ENCODE data around the gene TMEM59.
"Not testable (repeated sequence)": the region's sequence is repeated elsewhere in the genome, so short reads cannot be mapped to it uniquely, and the experiment has no call there.

Gene TMEM59, protein sequence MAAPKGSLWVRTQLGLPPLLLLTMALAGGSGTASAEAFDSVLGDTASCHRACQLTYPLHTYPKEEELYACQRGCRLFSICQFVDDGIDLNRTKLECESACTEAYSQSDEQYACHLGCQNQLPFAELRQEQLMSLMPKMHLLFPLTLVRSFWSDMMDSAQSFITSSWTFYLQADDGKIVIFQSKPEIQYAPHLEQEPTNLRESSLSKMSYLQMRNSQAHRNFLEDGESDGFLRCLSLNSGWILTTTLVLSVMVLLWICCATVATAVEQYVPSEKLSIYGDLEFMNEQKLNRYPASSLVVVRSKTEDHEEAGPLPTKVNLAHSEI

DNA sequence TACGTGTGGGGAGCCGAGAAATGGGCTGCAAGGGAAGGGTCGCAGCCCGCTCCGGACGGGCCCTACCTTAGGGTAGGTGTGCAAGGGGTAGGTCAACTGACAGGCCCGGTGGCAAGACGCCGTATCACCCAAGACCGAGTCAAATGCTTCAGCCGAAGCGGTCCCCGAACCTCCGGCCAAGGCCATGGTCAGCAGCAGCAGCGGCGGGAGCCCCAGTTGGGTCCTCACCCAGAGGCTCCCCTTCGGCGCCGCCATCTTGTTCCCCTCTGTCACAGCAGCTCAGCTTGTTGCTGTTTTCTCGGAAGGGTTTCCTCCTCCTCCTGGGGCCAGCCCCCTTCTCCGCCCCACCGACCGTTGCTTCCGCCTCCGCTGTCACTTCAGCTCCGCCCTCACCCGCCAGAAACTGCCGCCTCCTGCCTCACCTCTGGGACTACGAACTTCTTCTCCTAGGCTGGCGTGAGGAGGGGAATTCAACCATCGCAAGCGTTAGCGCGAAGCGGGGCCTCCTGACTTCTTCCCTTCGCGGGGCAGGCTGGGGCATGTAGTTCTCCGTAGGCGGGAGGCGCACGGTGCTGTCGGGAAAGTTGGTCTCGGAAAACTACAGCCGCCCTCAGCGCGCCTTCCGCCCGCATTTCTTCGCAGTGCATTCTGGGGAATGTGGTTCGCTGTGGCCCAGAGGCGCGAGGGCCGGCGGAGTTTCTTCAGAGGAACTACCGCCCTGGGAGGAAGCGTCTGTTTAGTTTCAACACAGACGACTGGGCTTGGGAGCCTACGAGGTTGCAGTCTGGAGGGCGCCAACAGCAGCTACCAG lies at the start of gene TMEM59, which contains the start of gene TCEANC2:
TMEM59 (minus strand) TSS at position 271 of the 811 bp plus-strand sequence; CDS start at position 255, 16 bp downstream.
TCEANC2 (plus strand) TSS at position 675 of the 811 bp plus-strand sequence. CDS start 815 bp downstream, outside the sequence.
- peak within 1 kb of the TSS; percentile 94 to 96 for H3K9ac ChIP-seq (ENCODE audit: low read depth in 1 of 2, low read length in 2 of 2)

DNA sequence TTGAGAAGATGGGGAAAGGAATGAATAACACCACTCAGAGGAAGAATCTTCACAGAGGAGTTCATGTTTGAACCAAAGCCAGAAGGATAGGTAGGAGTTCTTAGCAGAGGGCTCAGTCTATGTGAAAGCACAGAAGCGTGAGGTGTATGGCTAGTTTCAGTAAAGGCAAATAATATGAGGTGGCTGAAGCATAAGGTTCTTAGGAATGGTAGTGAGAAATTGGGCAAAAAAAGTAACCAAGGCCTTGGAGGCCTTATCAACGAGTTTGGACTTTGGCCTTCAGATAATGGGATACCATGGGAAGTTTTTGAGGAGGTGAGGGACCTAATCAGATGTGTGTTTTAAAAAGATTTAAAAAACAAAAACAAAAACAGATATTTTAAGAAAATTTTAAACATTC lies 47.5 kb upstream of the TMEM59 start:
- H3K36me3 ChIP-seq (ENCODE audit: control insufficient read depth in 1 of 2, insufficient read depth in 2 of 2, low read length in 2 of 2): peaks cover 0 to 5% of the 10 kb centered on the region in 2 donors
- no peaks in the 10 kb centered on the region for H3K9me3 ChIP-seq (ENCODE audit: control insufficient read depth in 1 of 2, low read length in 2 of 2)
- H3K4me3 ChIP-seq (ENCODE audit: low read depth in 1 of 2, low read length in 2 of 2): no peak overlapping the region
- peaks cover 15% of the 10 kb centered on the region in 2 donors for H3K4me1 ChIP-seq (ENCODE audit: control insufficient read depth in 1 of 2, insufficient read depth in 2 of 2, low read length in 2 of 2)
- H3K27ac ChIP-seq (ENCODE audit: low read depth, low read length): no peak overlapping the region
- no peaks in the 10 kb centered on the region for H3K27me3 ChIP-seq (ENCODE audit: control insufficient read depth in 1 of 2, insufficient read depth in 2 of 2, low read length in 2 of 2)
- H3K9ac ChIP-seq (ENCODE audit: low read depth in 1 of 2, low read length in 2 of 2): no peak overlapping the region

More for the DNA sequence above, at the start of gene TMEM59, which contains the start of gene TCEANC2:
- Histone ChIP-seq H3K27me3 (ENCODE audit: control insufficient read depth in 1 of 2, insufficient read depth in 2 of 2, low read length in 2 of 2) (no peaks in the 10 kb centered on the region), H3K4me3 (ENCODE audit: low read depth in 1 of 2, low read length in 2 of 2) (peak within 1 kb of the TSS; percentile 94 to 99), H3K9me3 (ENCODE audit: control insufficient read depth in 1 of 2, low read length in 2 of 2) (no peaks in the 10 kb centered on the region), H3K27ac (ENCODE audit: low read depth, low read length) (peak within 1 kb of the TSS; percentile 95), H3K36me3 (ENCODE audit: control insufficient read depth in 1 of 2, insufficient read depth in 2 of 2, low read length in 2 of 2) (no peaks in the 10 kb centered on the region), H3K4me1 (ENCODE audit: control insufficient read depth in 1 of 2, insufficient read depth in 2 of 2, low read length in 2 of 2) (peaks cover 15 to 34% of the 10 kb centered on the region in 2 donors)

DNA sequence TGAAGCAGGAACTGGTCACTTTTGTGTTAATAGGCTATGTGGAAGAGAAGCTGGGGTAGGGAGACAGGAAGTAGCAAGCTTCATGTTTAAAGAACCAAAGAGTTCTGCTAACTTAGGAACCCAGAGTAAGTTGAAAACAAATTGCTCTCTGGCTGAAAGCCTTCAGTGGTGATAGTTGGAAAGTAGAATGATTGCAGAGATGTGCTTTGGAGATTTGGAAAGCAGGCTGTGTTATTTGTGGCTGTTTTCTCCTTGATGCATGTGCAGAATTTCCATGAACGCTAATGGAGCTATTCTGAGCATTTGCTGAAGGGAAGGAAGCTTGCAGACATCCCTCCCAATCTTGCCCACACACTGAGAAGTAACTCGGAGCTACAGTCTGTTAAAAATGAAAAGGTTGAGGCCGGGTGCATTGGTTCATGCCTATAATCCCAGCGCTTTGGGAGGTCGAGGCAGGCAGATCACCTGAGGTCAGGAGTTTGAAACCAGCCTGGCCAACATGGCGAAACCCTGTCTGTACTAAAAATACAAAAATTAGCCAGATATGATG lies 46.1 kb upstream of the TMEM59 start:
- no peak overlapping the region for H3K4me3 ChIP-seq (ENCODE audit: low read depth in 1 of 2, low read length in 2 of 2)
- H3K9ac ChIP-seq (ENCODE audit: low read depth in 1 of 2, low read length in 2 of 2): no peak overlapping the region

DNA sequence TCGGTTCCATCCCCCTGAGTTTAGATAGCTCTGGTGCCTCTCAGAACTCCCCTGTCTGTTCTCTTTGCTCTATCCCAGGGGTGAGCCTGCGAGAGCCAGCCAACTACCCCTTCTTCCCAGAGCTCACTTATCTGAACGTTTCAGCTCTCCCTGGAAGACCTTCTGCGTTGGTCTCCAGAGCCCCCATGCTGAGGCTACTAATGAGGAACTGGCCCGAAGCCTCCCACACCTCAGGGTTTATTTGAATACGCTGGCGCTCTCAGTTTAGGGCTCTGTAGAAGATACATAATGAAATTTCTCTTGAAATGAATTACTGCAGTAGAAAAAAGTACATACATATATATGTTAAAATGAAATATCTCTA lies 43.9 kb upstream of the TMEM59 start:
- peaks cover 31 to 32% of the 10 kb centered on the region in 2 donors for H3K4me1 ChIP-seq (ENCODE audit: control insufficient read depth in 1 of 2, insufficient read depth in 2 of 2, low read length in 2 of 2)
- H3K4me3 ChIP-seq (ENCODE audit: low read depth in 1 of 2, low read length in 2 of 2): no peak overlapping the region
- H3K27ac ChIP-seq (ENCODE audit: low read depth, low read length): no peak overlapping the region
- H3K27me3 ChIP-seq (ENCODE audit: control insufficient read depth in 1 of 2, insufficient read depth in 2 of 2, low read length in 2 of 2): no peaks in the 10 kb centered on the region
- H3K9ac ChIP-seq (ENCODE audit: low read depth in 1 of 2, low read length in 2 of 2): no peak overlapping the region
- H3K9me3 ChIP-seq (ENCODE audit: control insufficient read depth in 1 of 2, low read length in 2 of 2): no peaks in the 10 kb centered on the region
- H3K36me3 ChIP-seq (ENCODE audit: control insufficient read depth in 1 of 2, insufficient read depth in 2 of 2, low read length in 2 of 2): no peaks in the 10 kb centered on the region

More for the DNA sequence above, 46.1 kb upstream of the TMEM59 start:
- Histone ChIP-seq H3K36me3 (ENCODE audit: control insufficient read depth in 1 of 2, insufficient read depth in 2 of 2, low read length in 2 of 2) (peaks cover 0 to 5% of the 10 kb centered on the region in 2 donors), H3K4me1 (ENCODE audit: control insufficient read depth in 1 of 2, insufficient read depth in 2 of 2, low read length in 2 of 2) (peaks cover 25 to 26% of the 10 kb centered on the region in 2 donors), H3K9me3 (ENCODE audit: control insufficient read depth in 1 of 2, low read length in 2 of 2) (no peaks in the 10 kb centered on the region), H3K27me3 (ENCODE audit: control insufficient read depth in 1 of 2, insufficient read depth in 2 of 2, low read length in 2 of 2) (no peaks in the 10 kb centered on the region), H3K27ac (ENCODE audit: low read depth, low read length) (no peak overlapping the region)

GRCh38 chr1:54096227-54096876 lies 43.3 kb upstream of the TMEM59 start:
- Histone ChIP-seq H3K27me3 (ENCODE audit: control insufficient read depth in 1 of 2, insufficient read depth in 2 of 2, low read length in 2 of 2) (no peaks in the 10 kb centered on the region), H3K4me3 (ENCODE audit: low read depth in 1 of 2, low read length in 2 of 2) (peak overlapping the region in 1 of 2 donors; percentile 12), H3K9me3 (ENCODE audit: control insufficient read depth in 1 of 2, low read length in 2 of 2) (no peaks in the 10 kb centered on the region), H3K36me3 (ENCODE audit: control insufficient read depth in 1 of 2, insufficient read depth in 2 of 2, low read length in 2 of 2) (no peaks in the 10 kb centered on the region), H3K4me1 (ENCODE audit: control insufficient read depth in 1 of 2, insufficient read depth in 2 of 2, low read length in 2 of 2) (peaks cover 31 to 32% of the 10 kb centered on the region in 2 donors), H3K27ac (ENCODE audit: low read depth, low read length) (no peak overlapping the region), H3K9ac (ENCODE audit: low read depth in 1 of 2, low read length in 2 of 2) (no peak overlapping the region)

GRCh38 chr1:54095546-54096226 lies 42.7 kb upstream of the TMEM59 start:
- H3K4me1 ChIP-seq (ENCODE audit: control insufficient read depth in 1 of 2, insufficient read depth in 2 of 2, low read length in 2 of 2): peaks cover 31 to 32% of the 10 kb centered on the region in 2 donors
- no peak overlapping the region for H3K9ac ChIP-seq (ENCODE audit: low read depth in 1 of 2, low read length in 2 of 2)
- H3K4me3 ChIP-seq (ENCODE audit: low read depth in 1 of 2, low read length in 2 of 2): peak overlapping the region in 1 of 2 donors; percentile 12
- no peaks in the 10 kb centered on the region for H3K9me3 ChIP-seq (ENCODE audit: control insufficient read depth in 1 of 2, low read length in 2 of 2)
- no peaks in the 10 kb centered on the region for H3K27me3 ChIP-seq (ENCODE audit: control insufficient read depth in 1 of 2, insufficient read depth in 2 of 2, low read length in 2 of 2)
- no peak overlapping the region for H3K27ac ChIP-seq (ENCODE audit: low read depth, low read length)
- no peaks in the 10 kb centered on the region for H3K36me3 ChIP-seq (ENCODE audit: control insufficient read depth in 1 of 2, insufficient read depth in 2 of 2, low read length in 2 of 2)

- H3K36me3 ChIP-seq (ENCODE audit: control insufficient read depth in 1 of 2, insufficient read depth in 2 of 2, low read length in 2 of 2); H3K9me3 ChIP-seq (ENCODE audit: control insufficient read depth in 1 of 2, low read length in 2 of 2); H3K9ac ChIP-seq (ENCODE audit: low read depth in 1 of 2, low read length in 2 of 2); H3K27ac ChIP-seq (ENCODE audit: low read depth, low read length); H3K27me3 ChIP-seq (ENCODE audit: control insufficient read depth in 1 of 2, insufficient read depth in 2 of 2, low read length in 2 of 2): not testable (repeated sequence)
- H3K4me3 ChIP-seq (ENCODE audit: low read depth in 1 of 2, low read length in 2 of 2): peak overlapping the region in 1 of 2 donors; percentile 17
- peaks cover 26 to 28% of the 10 kb centered on the region in 2 donors for H3K4me1 ChIP-seq (ENCODE audit: control insufficient read depth in 1 of 2, insufficient read depth in 2 of 2, low read length in 2 of 2)
Observed at GRCh38 chr1:54094730-54095105, 41.7 kb upstream of the TMEM59 start.

GRCh38 chr1:54094001-54094729 lies 41.2 kb upstream of the TMEM59 start:
- Histone ChIP-seq H3K4me3 (ENCODE audit: low read depth in 1 of 2, low read length in 2 of 2) (peak overlapping the region in 1 of 2 donors; percentile 17), H3K27ac (ENCODE audit: low read depth, low read length) (no peak overlapping the region), H3K9me3 (ENCODE audit: control insufficient read depth in 1 of 2, low read length in 2 of 2) (no peaks in the 10 kb centered on the region), H3K27me3 (ENCODE audit: control insufficient read depth in 1 of 2, insufficient read depth in 2 of 2, low read length in 2 of 2) (no peaks in the 10 kb centered on the region), H3K9ac (ENCODE audit: low read depth in 1 of 2, low read length in 2 of 2) (peak overlapping the region; percentile 7 to 18), H3K36me3 (ENCODE audit: control insufficient read depth in 1 of 2, insufficient read depth in 2 of 2, low read length in 2 of 2) (peaks cover 0 to 3% of the 10 kb centered on the region in 2 donors), H3K4me1 (ENCODE audit: control insufficient read depth in 1 of 2, insufficient read depth in 2 of 2, low read length in 2 of 2) (peaks cover 26 to 28% of the 10 kb centered on the region in 2 donors)

DNA sequence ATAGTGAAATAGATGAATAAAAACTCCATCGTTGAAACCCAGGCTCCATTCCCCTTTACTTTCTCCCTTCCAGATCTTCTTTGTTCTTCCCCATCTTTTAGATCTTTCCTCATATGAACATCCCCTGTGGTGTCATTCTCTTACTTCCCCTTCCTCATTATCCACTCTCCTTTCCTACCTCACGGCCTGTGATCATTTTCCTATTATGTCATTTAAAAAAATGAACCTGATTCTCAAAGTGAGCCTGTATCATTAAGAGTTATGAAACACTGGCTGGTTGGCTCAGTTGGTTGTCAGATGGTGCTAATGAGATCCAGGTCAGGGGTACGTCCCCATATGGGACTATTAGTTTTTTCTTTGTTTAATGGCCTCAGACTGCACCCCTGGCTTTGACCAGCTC lies 38.7 kb upstream of the TMEM59 start:
- no peak overlapping the region for H3K4me3 ChIP-seq (ENCODE audit: low read depth in 1 of 2, low read length in 2 of 2)
- H3K27ac ChIP-seq (ENCODE audit: low read depth, low read length): no peak overlapping the region
- H3K9me3 ChIP-seq (ENCODE audit: control insufficient read depth in 1 of 2, low read length in 2 of 2): no peaks in the 10 kb centered on the region
- no peaks in the 10 kb centered on the region for H3K27me3 ChIP-seq (ENCODE audit: control insufficient read depth in 1 of 2, insufficient read depth in 2 of 2, low read length in 2 of 2)
- no peak overlapping the region for H3K9ac ChIP-seq (ENCODE audit: low read depth in 1 of 2, low read length in 2 of 2)
- peaks cover 26 to 28% of the 10 kb centered on the region in 2 donors for H3K4me1 ChIP-seq (ENCODE audit: control insufficient read depth in 1 of 2, insufficient read depth in 2 of 2, low read length in 2 of 2)
- H3K36me3 ChIP-seq (ENCODE audit: control insufficient read depth in 1 of 2, insufficient read depth in 2 of 2, low read length in 2 of 2): peaks cover 0 to 3% of the 10 kb centered on the region in 2 donors

All from duodenal mucosa (tissue), 2 donors.